ENCODE results near the gene PPP2R5A.
A peak's percentile ranks its signal among the peaks of the same experiment; 100 is the strongest.
"Not testable (repeated sequence)": the region's sequence is repeated elsewhere in the genome, so short reads cannot be mapped to it uniquely, and the experiment has no call there.

The PPP2R5A gene

DNA sequence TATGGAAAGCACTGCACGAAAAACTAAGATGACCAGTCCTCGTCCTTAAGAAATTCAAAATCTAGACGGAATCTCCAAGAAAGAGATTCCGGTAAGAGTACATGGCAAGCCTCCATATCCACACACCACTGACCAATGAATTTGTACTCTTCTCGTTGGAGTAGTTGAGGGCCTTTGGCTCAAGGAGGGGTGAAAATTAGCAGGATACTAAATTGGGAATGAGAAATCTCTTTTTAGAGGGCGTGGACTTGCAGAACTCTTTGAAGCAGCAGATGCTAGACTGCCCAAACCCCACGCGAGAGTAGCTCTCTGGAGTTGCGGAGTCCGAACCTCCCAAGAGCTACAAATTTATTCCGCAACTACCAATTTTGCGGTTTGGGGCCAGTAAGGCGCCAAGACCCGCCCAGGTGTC is 872 bp upstream of the PPP2R5A start:
- Mint-ChIP-seq H3K27ac (peak overlapping the region; percentile 58 to 96 (median 96)), H3K36me3 (ENCODE audit: low read depth) (no peaks in the 10 kb centered on the region), H3K4me1 (peaks cover 14% of the 10 kb centered on the region), H3K9me3 (no peaks in the 10 kb centered on the region), H3K4me3 (peak overlapping the region; percentile 95 to 97 (median 96)), H3K27me3 (ENCODE audit: low read depth) (peaks cover 8% of the 10 kb centered on the region)
- TF ChIP-seq, protein P1, sequence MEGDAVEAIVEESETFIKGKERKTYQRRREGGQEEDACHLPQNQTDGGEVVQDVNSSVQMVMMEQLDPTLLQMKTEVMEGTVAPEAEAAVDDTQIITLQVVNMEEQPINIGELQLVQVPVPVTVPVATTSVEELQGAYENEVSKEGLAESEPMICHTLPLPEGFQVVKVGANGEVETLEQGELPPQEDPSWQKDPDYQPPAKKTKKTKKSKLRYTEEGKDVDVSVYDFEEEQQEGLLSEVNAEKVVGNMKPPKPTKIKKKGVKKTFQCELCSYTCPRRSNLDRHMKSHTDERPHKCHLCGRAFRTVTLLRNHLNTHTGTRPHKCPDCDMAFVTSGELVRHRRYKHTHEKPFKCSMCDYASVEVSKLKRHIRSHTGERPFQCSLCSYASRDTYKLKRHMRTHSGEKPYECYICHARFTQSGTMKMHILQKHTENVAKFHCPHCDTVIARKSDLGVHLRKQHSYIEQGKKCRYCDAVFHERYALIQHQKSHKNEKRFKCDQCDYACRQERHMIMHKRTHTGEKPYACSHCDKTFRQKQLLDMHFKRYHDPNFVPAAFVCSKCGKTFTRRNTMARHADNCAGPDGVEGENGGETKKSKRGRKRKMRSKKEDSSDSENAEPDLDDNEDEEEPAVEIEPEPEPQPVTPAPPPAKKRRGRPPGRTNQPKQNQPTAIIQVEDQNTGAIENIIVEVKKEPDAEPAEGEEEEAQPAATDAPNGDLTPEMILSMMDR (IDR thresholded peaks at IDR 0.05; ENCODE audit: unreplicated experiment in 3 of 3) = no peak

GRCh38 chr1:212285685-212286555 is 710 bp downstream of the PPP2R5A start:
- Mint-ChIP-seq H3K4me1 (peaks cover 14% of the 10 kb centered on the region), H3K4me3 (peak overlapping the region; percentile 93 to 97 (median 96)), H3K27me3 (ENCODE audit: low read depth) (peaks cover 8% of the 10 kb centered on the region), H3K36me3 (ENCODE audit: low read depth) (no peaks in the 10 kb centered on the region), H3K27ac (peak overlapping the region; percentile 75 to 94 (median 81)), H3K9me3 (no peaks in the 10 kb centered on the region)
- TF ChIP-seq, protein P1 (IDR thresholded peaks at IDR 0.05; ENCODE audit: unreplicated experiment in 3 of 3) = no peak

DNA sequence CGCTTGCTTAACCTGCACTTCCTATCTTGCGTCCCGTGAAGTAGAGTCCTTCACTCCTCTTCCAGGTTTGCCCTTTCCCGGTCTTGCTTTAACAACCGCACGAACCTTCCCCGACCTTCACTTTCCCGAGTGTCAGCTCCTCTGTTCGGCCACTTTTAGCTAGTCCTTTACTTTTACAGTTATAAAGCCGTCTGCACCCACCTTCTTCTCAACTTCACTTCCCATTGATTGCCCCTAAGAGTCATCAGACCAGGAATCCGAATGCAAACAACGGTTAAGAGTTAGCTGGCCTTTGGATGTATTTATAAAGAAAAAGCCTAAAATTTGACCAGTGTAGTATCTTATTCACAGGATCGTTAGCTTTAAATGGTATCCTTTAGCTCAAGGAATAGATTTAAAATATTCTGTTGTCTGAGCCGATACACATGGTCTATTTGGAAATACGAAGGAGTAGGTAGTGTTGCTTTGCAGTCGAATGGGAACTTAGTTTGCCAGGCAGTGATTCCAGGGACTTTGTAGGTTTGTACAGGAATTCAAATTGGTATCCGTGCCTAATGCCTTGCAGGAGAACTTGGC is 1.4 kb downstream of the PPP2R5A start:
- H3K36me3 Mint-ChIP-seq (ENCODE audit: low read depth) = no peaks in the 10 kb centered on the region
- H3K4me1 Mint-ChIP-seq = peaks cover 18% of the 10 kb centered on the region
- H3K27me3 Mint-ChIP-seq (ENCODE audit: low read depth) = peaks cover 8% of the 10 kb centered on the region
- H3K9me3 Mint-ChIP-seq = no peaks in the 10 kb centered on the region
- H3K27ac Mint-ChIP-seq = peak overlapping the region; percentile 75 to 94 (median 81)
- H3K4me3 Mint-ChIP-seq = peak overlapping the region; percentile 93 to 97 (median 96)
- TF ChIP-seq, protein P1 (IDR thresholded peaks at IDR 0.05; ENCODE audit: unreplicated experiment in 3 of 3) = no peak

DNA sequence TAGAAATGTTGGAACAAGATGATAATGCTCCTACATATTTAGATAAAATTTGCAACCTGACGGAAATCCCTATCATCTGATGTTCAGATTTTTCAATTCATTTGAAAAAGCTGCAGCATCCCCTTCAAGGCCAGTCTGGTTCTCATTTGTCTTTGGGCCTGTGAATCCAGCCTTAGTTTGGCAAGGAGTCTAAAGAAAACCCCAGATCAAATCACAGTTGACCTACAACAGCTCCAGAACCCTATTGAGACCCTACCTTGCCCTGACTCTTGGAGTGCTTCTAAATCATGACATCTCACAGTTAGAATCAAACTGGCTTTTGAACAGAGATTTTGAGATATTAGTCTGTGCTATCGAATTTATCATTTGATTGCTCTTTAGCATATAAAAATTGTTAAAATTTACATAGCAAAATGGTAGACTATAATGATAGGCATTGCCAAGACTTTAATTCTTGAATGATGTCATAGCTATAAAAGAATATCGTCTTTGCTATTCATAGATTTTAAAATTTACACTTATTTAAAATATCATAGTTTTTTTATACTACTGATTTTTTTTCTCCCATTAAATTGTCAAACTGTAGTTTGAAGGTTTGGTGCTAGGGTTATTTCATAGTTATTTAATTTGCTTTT is 2.2 kb downstream of the PPP2R5A start:
- Mint-ChIP-seq H3K27me3 (ENCODE audit: low read depth) (peaks cover 8% of the 10 kb centered on the region), H3K9me3 (no peaks in the 10 kb centered on the region), H3K4me3 (peak overlapping the region; percentile 93 to 97 (median 96)), H3K27ac (peak overlapping the region in 2 of 3 experiments; percentile 75 to 94), H3K4me1 (peaks cover 19% of the 10 kb centered on the region), H3K36me3 (ENCODE audit: low read depth) (no peaks in the 10 kb centered on the region)
- TF ChIP-seq, protein P1 (IDR thresholded peaks at IDR 0.05; ENCODE audit: unreplicated experiment in 3 of 3) = no peak

GRCh38 chr1:212287995-212288394 is 2.8 kb downstream of the PPP2R5A start:
- H3K27me3 Mint-ChIP-seq (ENCODE audit: low read depth); H3K36me3 Mint-ChIP-seq (ENCODE audit: low read depth); H3K27ac Mint-ChIP-seq; H3K9me3 Mint-ChIP-seq: not testable (repeated sequence)
- Mint-ChIP-seq H3K4me1 (peaks cover 19% of the 10 kb centered on the region), H3K4me3 (peak overlapping the region; percentile 42 to 67 (median 48))

DNA sequence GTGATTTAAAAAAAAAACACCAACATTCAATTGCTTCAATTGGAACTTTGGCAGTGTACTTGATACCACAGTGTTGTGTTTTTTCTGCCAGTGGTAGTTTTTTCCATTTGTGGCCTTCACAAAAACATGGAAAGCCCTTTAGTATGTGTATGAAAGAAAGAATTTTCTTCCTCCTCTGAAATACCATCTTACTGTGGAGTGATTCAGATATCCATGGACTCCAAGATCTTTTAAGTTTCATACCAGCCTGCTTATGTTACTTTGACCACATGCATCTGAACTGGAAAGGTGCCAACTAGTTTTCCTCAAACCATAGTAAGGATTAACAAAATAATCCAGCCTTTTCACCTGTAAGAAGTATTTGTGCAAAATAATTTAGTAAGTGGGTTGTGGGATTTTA is 3.4 kb downstream of the PPP2R5A start:
- H3K4me1 Mint-ChIP-seq = peaks cover 22% of the 10 kb centered on the region
- H3K27me3 Mint-ChIP-seq (ENCODE audit: low read depth) = peaks cover 4% of the 10 kb centered on the region
- H3K4me3 Mint-ChIP-seq = peak overlapping the region; percentile 25 to 55 (median 31)
- no peaks in the 10 kb centered on the region for H3K36me3 Mint-ChIP-seq (ENCODE audit: low read depth)
- H3K27ac Mint-ChIP-seq = no peak overlapping the region
- no peaks in the 10 kb centered on the region for H3K9me3 Mint-ChIP-seq
- TF ChIP-seq, protein P1 (IDR thresholded peaks at IDR 0.05; ENCODE audit: unreplicated experiment in 3 of 3) = no peak
